ENCODE results near the gene ANO9. TPM values are rescaled to one million over a fixed set of nuclear protein-coding genes. Genes with fewer than 3 reads are reported as not detected.
"Not testable (repeated sequence)": the region's sequence is repeated elsewhere in the genome, so short reads cannot be mapped to it uniquely, and the experiment has no call there.

ANO9 gene
- total and polyA plus RNA-seq, 8 donors, result 4.0 to 28.0 (median 8.0) TPM

- DNase-seq (peak in 1 of 4 donors; percentile 78), ATAC-seq (no peak)
- intact Hi-C loops (cut with DNase I), result no loop called here
- Histone ChIP-seq H3K36me3 (no peaks in the 10 kb centered on the region), H3K4me1 (peaks cover 0 to 21% of the 10 kb centered on the region in 2 donors), H3K4me3 (no peak overlapping the region), H3K9me3 (no peaks in the 10 kb centered on the region), H3K27me3 (peaks cover 0 to 37% of the 10 kb centered on the region in 2 donors), H3K27ac (no peak overlapping the region)
- no peak for TF ChIP-seq CTCF (IDR thresholded peaks at IDR 0.05)
Observed at GRCh38 chr11:439315-440064, 2.3 kb downstream of the ANO9 start.

GRCh38 chr11:438101-438844, 3.5 kb downstream of the ANO9 start:
- H3K36me3 ChIP-seq, result no peaks in the 10 kb centered on the region
- H3K9me3 ChIP-seq, result no peaks in the 10 kb centered on the region
- H3K4me1 ChIP-seq, result peaks cover 0 to 18% of the 10 kb centered on the region in 2 donors
- no peak for TF ChIP-seq CTCF (IDR thresholded peaks at IDR 0.05)
- no peak overlapping the region for H3K4me3 ChIP-seq
- intact Hi-C loops (cut with DNase I), result no loop called here
- H3K27me3 ChIP-seq, result peaks cover 0 to 27% of the 10 kb centered on the region in 2 donors
- no peak overlapping the region for H3K27ac ChIP-seq
- ATAC-seq, result no peak
- peak in 1 of 4 donors; percentile 63 for DNase-seq

- DNase-seq (peak in 1 of 4 donors; percentile 63), ATAC-seq (no peak)
- no peak for TF ChIP-seq CTCF (IDR thresholded peaks at IDR 0.05)
- no peaks in the 10 kb centered on the region for H3K36me3 ChIP-seq
- no peak overlapping the region for H3K27ac ChIP-seq
- no peak overlapping the region for H3K4me3 ChIP-seq
- no peaks in the 10 kb centered on the region for H3K9me3 ChIP-seq
- H3K27me3 ChIP-seq, result peaks cover 0 to 22% of the 10 kb centered on the region in 2 donors
- intact Hi-C loops (cut with DNase I), result no loop called here
- H3K4me1 ChIP-seq, result peaks cover 0 to 18% of the 10 kb centered on the region in 2 donors
Observed at GRCh38 chr11:437228-437870, 4.5 kb downstream of the ANO9 start.

GRCh38 chr11:434999-435740, 6.6 kb downstream of the ANO9 start:
- intact Hi-C loops (cut with DNase I); H3K27me3 ChIP-seq; H3K4me3 ChIP-seq; H3K36me3 ChIP-seq; H3K4me1 ChIP-seq; H3K27ac ChIP-seq; H3K9me3 ChIP-seq; DNase-seq; ATAC-seq: not testable (repeated sequence)

- no peaks in the 10 kb centered on the region for H3K27me3 ChIP-seq
- H3K9me3 ChIP-seq, result no peaks in the 10 kb centered on the region
- H3K27ac ChIP-seq, result no peak overlapping the region
- ATAC-seq, result no peak
- H3K4me3 ChIP-seq, result no peak overlapping the region
- no peaks in the 10 kb centered on the region for H3K36me3 ChIP-seq
- DNase-seq, result peak in 1 of 4 donors; percentile 73
- no peak for TF ChIP-seq CTCF (IDR thresholded peaks at IDR 0.05)
- no peaks in the 10 kb centered on the region for H3K4me1 ChIP-seq
- intact Hi-C loops (cut with DNase I), result no loop called here
Observed at GRCh38 chr11:434496-434895, 7.3 kb downstream of the ANO9 start.

Data from left lung (tissue), 10 donors.